Middle frontal gyrus (tissue), 1 donor: ENCODE results near the gene PUM1.
"Not testable (repeated sequence)": the region's sequence is repeated elsewhere in the genome, so short reads cannot be mapped to it uniquely, and the experiment has no call there.

Experiments
- DNase-seq: peaks from one replicate; pipeline ENCODE4 v3.0.0-alpha.2; 2015; ENCODE audit warnings: low spot score; ENCODE audit errors: extremely low spot score

The PUM1 gene

DNA sequence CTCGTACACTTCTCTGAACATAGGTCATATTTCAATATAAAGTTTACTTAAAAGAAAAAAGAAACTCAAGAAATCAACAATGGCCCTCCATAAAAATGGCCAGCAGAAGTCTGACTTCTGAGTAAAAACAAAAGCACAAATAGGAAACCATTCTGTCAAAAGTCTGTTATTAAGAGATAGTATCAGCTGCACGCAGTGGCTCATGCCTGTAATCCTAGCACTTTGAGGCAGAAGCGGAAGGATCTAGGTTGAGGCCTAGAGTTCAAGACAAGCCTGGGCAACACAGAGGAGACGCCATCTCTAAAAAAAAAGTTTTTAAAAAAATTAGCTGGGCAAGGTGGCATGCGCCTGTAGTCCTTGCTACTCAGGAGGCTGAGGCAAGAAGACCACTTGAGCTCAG lies 67.3 kb downstream of the PUM1 start:
- no peak for DNase-seq

DNA sequence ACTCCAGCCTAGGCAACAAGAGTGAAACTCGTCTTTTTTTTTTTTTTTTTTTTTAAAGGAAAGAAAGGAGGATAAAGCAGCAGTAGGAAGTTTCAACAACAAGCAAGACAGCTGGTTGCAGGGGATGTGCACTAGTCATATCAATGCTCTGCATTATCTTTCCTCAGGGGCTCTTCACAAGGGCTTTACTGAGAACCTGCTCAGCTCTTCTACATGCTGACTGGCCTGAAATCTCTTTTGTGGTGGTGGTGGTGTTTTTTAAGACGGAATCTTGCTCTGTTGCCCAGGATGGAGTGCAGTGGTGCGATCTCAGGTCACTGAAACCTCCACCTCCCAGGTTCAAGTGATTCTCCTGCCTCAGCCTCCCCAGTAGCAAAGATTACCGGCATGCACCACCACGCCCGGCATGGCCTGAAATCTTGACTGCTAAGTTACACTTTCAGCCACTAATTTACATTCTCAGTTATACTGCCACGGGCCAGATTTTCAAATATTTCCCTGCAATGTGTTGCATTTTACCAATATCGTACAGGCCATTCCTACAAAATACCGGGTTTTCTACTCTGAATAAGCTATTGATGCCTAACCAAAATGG lies 68.0 kb downstream of the PUM1 start:
- DNase-seq: no peak

DNA sequence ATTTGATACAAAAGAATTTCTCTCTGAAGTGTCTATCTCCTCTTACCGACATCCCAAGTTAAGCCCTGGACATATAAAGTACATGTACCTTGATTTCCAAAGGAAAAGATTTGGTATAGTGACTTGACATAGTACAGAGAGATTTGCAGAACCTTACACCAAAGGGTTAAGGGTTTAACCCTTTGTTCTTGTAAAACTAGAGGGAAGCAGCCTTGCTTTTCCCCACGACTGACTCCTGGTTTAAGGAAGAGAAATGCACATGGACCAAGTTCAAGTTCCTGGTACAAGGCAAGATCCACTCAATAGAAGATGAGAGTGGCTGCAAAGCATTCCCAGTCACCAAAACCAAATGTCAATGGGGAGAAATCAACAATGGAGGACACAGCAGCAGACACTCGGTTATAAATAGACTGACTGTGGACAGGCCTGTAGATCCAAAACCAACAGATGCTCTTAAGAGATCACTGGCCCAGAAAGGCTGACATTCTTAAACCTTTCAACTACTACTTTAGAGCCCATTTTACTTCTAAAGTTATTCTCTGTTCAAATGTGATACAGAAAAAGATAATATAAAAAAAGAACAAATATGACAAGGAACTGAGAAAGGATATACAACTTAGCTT lies 69.4 kb downstream of the PUM1 start:
- no peak for DNase-seq

GRCh38 chr1:30991862-30992606 lies 73.5 kb downstream of the PUM1 start:
- DNase-seq: no peak

GRCh38 chr1:30990591-30990990 lies 74.9 kb downstream of the PUM1 start:
- no peak for DNase-seq

- no peak for DNase-seq
Observed at GRCh38 chr1:30988045-30988444, 77.5 kb downstream of the PUM1 start.

DNA sequence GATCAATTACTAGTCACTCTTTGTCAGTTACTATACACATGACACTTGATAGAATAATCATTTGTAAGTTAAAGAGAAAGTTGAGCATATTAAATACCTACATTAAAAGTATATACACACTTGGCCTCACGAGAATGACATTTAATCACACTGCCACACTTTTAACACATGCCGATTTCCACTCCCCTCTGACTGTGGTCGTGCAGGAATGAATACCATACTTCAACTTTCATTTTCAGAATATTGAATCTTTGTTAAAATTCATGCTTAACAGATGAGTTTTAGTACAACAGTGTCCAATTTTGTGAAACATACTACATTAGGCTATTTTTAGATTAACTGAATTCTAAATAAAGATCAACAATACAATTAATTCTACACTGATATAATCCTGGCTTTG lies 78.8 kb downstream of the PUM1 start:
- no peak for DNase-seq

DNA sequence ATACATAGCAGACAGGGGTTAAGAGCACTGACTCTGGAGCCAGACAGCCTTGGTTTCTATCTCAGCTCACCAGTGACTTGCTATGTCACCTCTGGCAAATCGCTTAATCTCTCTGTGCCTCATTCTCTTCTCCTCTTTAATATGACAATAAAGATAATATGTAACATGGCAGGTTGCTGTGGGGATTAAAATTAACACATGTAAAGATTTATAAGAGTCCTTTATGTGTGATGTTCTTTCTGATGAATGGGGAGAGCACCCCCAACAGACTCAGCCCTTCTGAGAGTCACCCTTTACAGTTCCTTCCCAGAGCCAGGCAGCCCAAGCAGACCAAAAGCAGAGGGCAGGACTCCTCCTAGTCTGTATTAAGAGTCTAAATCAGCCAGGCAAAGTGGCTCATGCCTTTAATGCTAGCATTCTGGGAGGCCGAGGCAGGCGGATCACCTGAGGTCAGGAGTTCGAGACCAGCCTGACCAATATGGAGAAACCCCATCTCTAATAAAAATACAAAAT lies 80.5 kb downstream of the PUM1 start:
- DNase-seq: no peak

DNA sequence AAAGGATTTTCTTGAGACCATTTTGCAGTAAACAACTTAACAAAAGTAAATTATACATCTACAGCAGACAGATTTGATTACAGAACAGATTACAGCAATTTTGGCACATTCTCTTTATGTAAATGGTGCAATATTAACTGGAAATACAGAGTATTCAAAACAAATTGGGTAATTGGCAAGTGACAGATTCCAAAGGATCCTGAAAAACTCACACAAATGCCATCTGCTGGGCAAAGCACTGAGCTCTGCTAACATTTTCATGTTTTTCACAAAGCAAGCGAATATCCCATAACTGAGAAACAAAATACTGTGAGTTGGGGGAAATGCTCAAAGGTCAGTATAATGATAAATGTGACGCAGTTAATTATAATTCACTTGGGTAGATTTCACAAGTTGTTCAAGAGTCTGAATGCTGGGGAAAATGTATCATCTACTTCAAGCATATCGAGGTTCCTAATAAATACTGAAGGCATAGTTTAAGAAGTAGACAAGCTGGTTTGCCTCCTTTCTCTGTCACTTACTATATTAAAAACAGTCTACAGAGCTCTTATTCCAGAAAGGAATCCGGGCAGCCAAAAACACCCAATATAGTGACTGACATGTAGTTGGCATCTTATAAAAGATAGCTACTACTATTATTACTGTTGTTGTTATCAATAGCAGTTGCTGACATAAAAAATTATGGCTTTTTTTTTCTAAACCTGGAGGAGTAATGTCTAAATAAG lies 81.2 kb downstream of the PUM1 start:
- DNase-seq: no peak

GRCh38 chr1:30982937-30983336 lies 82.6 kb downstream of the PUM1 start:
- DNase-seq: no peak

- DNase-seq: no peak
Observed at GRCh38 chr1:30982431-30982830, 83.1 kb downstream of the PUM1 start.

DNA sequence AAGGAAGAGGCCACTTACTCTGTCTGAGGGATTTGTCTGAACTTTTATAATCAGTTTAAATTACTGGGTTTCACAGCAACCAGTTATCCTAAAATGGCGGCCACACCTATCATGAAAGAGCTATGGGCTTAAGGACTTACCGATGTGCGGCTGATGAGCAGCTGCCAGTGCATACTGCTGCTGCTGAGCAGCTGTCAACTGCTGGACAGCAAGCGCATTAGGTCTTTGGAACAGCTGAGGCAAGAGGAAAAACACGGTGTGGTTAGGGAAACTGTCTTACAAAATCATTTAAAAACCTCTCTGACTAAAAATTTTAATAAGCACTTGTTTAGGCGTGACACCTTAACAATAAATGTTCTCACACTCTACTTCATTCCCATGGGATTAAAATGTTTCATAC lies 84.3 kb downstream of the PUM1 start:
- DNase-seq: no peak

DNA sequence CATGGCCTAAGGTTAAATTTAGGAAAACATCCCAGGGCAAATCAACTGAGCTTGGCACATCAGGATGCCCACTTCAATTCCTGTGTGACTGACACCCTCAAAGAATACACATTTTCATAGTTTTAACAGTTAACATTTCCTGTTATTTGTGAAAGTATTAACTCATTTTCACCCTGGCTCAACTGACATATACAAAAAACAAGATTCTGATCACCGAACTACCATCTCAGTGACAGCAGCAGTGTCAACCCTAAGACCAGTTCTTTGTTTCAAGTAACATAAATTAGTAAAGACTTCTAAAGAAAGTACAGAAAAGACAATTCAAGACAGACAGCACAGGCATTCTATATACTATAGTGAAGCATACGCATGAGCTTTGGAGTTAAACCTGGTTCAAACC lies 88.0 kb downstream of the PUM1 start:
- DNase-seq: no peak

DNA sequence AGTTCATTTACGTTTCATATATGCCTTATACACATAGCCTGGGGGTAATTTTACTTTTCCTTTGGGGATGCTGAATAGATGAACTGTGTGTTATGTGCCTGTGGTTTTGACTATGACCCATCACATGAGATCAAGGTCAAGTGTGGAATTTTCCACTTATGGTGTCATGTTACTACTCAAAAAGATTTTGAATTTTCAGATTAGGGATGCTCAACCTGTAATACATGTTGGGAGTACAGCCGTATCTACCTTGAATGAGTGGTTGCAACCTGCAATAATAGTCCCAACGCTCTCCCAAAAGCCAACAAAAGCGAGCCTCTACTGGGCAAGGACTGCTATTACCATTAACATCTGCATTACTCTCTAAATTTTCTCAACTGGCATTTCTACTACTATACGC lies 88.4 kb downstream of the PUM1 start:
- DNase-seq: no peak

DNA sequence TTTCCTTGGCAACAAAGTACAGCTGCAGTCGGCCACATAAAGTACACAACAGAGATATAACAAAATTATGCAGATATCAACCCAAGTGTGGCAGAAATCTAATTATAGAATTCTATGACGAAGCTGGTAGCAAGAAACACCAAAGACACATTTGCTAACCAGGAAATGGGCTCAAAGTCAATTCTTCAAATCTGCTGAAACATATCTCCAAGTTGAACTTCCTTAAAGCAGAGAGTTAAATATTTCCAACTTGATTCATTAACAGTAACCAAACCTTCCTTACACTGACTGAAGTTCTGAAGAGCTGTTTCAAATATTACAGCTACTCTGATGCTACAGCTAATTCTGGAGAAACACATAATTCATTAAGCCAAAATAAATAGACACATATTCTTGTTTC lies 89.4 kb downstream of the PUM1 start:
- peak; percentile 49 for DNase-seq

- no peak for DNase-seq
Observed at GRCh38 chr1:30975217-30975616, 90.3 kb downstream of the PUM1 start.

GRCh38 chr1:30974536-30974935 lies 91.0 kb downstream of the PUM1 start:
- no peak for DNase-seq

- not testable (repeated sequence) for DNase-seq
Observed at GRCh38 chr1:30972349-30972748, 93.2 kb downstream of the PUM1 start.

GRCh38 chr1:30971496-30971895 lies 94.0 kb downstream of the PUM1 start:
- DNase-seq: no peak

GRCh38 chr1:30969903-30970302 lies 95.6 kb downstream of the PUM1 start:
- no peak for DNase-seq

DNA sequence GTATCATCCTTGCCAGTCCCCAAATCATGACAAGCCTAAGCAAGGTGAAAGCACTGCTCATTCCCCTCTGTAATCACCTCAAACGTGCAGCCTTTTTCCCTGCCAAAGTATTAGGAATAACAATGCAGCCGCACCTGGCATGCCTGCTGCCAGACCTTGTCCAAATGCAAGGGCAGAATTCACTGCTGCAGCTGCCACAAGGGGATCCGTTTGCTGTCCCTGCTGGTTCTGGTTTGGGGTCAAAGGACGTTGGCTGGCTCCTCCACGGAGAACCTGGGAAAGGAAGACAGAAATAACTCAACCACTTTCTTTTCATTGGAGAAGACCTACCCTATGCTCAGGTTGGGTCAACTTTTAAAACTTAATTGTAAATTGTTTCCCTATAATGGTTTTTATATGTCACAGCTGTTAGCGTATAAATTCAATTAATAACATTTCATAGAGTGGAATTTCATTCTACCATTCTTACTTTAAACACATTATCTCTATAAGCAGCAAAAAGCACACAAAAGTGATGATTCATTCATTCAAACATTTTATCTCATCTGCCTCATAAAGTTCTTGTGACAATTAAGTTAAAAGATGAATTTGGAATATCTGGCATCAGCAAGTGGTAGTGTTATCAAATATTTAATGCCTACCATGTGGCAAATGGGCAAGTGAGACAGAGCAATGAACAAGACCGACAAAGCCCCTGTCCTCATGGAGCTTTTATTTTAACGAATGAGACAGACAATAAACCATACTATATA lies 97.1 kb downstream of the PUM1 start:
- no peak for DNase-seq
